AG04450 (cell line): Measurements from ENCODE around the gene PLEKHG3. TPM values are rescaled to one million over a fixed set of nuclear protein-coding genes. Genes with fewer than 3 reads are reported as not detected.
"Not testable (repeated sequence)": the region's sequence is repeated elsewhere in the genome, so short reads cannot be mapped to it uniquely, and the experiment has no call there.

ENCODE experiments used
- CTCF ChIA-PET: fragments of 300-600, 350-600 bp; formaldehyde crosslinking; extraction: SDS; loops from one replicate; lab custom pipeline; 2022; ENCODE audit warnings: antibody characterized with exemption, inconsistent platforms; lab: Charles Lee
- POLR2A ChIA-PET: fragments of 350-600 bp; formaldehyde crosslinking; extraction: SDS; loops from one replicate; lab custom pipeline; 2021; ENCODE audit warnings: antibody characterized with exemption, inconsistent platforms; lab: Yijun Ruan, JAX
- DNase-seq: peaks from one replicate; pipeline ENCODE4 v3.0.0-alpha.2; 2011; ENCODE audit warnings: low read depth, low spot score
- H3K27ac ChIP-seq: one replicate; pipeline ENCODE4 v1.5.1; 2012; ENCODE audit warnings: low read depth, low read length, control low read depth
- H3K27me3 ChIP-seq: one replicate; pipeline ENCODE4 v1.6.0; 2012; ENCODE audit warnings: low read length; ENCODE audit not compliant: control insufficient read depth, insufficient read depth
- H3K4me3 ChIP-seq: 2 replicates; pipeline ENCODE4 v1.5.1; 2011; ENCODE audit warnings: mild to moderate bottlenecking, low read depth, low read length, control low read depth
- H3K9me3 ChIP-seq: 2 replicates; pipeline ENCODE4 v1.5.1; 2012; ENCODE audit warnings: low read length; ENCODE audit not compliant: control insufficient read depth, insufficient read depth
- polyA minus RNA-seq: library from RNA; depleted of rRNA, polyadenylated mRNA; stranded (reverse); fragments of >200 nt; gene quantifications from 2 replicates; pipeline ENCODE4 v1.2.3, GENCODE V29; 2011; rRNA and poly(A)+ RNA removed
- polyA plus RNA-seq: library from polyadenylated mRNA; depleted of rRNA; stranded (reverse); fragments of >200 nt; gene quantifications from 2 replicates; pipeline ENCODE4 v1.2.3, GENCODE V29; 2011; rRNA removed
- TF ChIP-seq, protein P1 (sequence below): IDR thresholded peaks from 2 replicates; pipeline ENCODE4 v1.5.1; 2011; ENCODE audit warnings: low read depth, low read length, control low read depth, inconsistent platforms

Gene PLEKHG3
- polyA plus RNA-seq, result 6.4 and 6.6 TPM in 2 replicates
- 8.1 and 12.0 TPM in 2 replicates for polyA minus RNA-seq

DNA sequence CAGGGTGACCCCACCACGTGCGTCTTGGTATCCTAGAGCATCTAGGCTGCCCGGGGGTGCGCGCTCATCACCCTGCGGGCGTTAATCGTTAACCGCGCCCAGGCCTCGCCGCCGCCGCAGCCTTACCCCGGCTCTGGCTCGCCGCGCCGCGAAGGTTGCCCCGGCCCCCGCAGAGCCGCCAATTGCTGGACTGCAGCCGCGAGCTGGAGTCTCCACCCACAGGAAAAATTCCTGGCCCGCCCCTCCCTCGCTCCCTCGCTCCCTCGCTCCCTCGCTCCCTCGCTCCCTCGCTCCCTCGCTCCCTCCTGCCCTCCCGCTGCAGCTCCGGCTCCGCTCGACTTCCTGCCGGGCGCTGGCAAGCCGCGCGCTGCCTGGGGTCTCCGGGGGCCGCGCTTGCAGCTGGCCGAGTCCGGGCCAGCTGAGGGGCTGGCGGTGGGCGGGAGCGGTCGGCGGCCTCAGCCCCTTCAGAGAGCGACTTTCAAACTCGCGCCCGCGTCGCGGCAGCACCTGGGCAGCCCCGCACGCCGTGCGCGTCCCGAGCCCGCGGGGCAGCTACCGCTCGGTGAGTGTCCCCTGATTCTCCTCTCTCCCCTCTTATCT lies at the start of gene PLEKHG3:
Gene PLEKHG3, plus strand, starts transcription at position 282 of the 600 bp plus-strand sequence. CDS start 23,208 bp downstream, outside the sequence.
- CTCF ChIA-PET, result interaction anchor here (0.5 to 0.8 kb wide), 3 partner anchors 9 to 361 kb away, joined by 3 to 5 read pairs (median 3); no protein-coding TSS in a partner anchor
- DNase-seq, result peak; percentile 26
- TF ChIP-seq, protein P1, sequence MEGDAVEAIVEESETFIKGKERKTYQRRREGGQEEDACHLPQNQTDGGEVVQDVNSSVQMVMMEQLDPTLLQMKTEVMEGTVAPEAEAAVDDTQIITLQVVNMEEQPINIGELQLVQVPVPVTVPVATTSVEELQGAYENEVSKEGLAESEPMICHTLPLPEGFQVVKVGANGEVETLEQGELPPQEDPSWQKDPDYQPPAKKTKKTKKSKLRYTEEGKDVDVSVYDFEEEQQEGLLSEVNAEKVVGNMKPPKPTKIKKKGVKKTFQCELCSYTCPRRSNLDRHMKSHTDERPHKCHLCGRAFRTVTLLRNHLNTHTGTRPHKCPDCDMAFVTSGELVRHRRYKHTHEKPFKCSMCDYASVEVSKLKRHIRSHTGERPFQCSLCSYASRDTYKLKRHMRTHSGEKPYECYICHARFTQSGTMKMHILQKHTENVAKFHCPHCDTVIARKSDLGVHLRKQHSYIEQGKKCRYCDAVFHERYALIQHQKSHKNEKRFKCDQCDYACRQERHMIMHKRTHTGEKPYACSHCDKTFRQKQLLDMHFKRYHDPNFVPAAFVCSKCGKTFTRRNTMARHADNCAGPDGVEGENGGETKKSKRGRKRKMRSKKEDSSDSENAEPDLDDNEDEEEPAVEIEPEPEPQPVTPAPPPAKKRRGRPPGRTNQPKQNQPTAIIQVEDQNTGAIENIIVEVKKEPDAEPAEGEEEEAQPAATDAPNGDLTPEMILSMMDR, result no peak

DNA sequence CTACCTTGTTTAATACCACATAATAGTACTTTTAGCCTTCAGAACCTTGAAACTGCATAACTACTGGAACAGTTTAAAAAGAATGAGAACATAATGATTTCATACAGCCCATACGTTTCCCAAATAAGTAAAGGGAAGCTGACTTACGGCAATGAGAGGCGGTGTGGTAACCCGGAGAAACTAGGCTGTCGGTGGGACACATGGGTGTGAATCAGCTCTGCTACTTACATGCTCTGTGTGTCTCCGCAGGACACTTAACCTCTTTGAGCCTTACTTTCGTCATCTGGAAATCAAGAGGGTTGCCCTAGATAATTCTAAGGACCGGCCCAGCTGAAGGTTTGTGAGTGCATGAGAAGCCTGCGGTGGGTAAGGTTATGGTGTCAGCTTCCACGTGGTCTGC lies 49.3 kb upstream of the PLEKHG3 start:
- no peak for DNase-seq
- H3K4me3 ChIP-seq, result no peak overlapping the region
- ChIA-PET POLR2A (interaction anchor here (0.5 to 1.7 kb wide), 5 partner anchors 9 to 114 kb away, joined by 3 to 17 read pairs (median 4); partner anchors contain the start of gene HSPA2), CTCF (interaction anchor here (1.1 to 1.5 kb wide), 4 partner anchors 17 to 168 kb away, joined by 3 to 6 read pairs (median 4); partner anchors contain the start of gene HSPA2)
- H3K9me3 ChIP-seq, result peaks cover 3% of the 10 kb centered on the region; the same call in 1 of the 2 replicates
- TF ChIP-seq, protein P1, result no peak
- H3K27ac ChIP-seq, result peak overlapping the region; percentile 65
- peaks cover 2% of the 10 kb centered on the region for H3K27me3 ChIP-seq

More for the DNA sequence above, at the start of gene PLEKHG3:
- H3K27ac ChIP-seq, result no peak within 1 kb of the TSS
- H3K4me3 ChIP-seq, result peak within 1 kb of the TSS; percentile 77
- H3K9me3 ChIP-seq, result no peaks in the 10 kb centered on the region; the same call in 1 of the 2 replicates
- POLR2A ChIA-PET, result interaction anchor here (0.6 to 1.6 kb wide), 6 partner anchors 9 to 200 kb away, joined by 3 to 12 read pairs (median 6); no protein-coding TSS in a partner anchor
- H3K27me3 ChIP-seq, result peaks cover 34% of the 10 kb centered on the region

DNA sequence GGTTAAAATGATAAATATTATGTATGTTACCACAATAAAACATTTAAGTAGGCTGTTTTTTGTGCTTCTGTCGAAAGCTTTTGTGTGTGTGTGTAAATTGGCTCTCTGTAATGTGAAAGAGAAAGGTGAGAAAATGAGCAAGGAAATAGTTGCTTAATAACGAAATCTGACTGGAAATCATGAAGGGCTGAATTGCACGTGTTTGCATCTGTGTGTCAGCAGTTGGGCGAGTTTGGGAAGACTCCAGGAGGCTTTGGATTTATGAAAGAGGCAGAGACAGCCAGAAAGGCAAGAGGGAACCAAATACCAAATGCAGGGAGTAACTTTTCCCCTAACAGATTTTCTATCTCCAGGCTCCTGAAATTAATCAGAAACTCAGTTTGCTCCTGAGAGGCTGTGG lies 47.2 kb upstream of the PLEKHG3 start:
- Histone ChIP-seq H3K9me3 (peaks cover 3% of the 10 kb centered on the region; the same call in 1 of the 2 replicates), H3K27ac (no peak overlapping the region), H3K4me3 (no peak overlapping the region), H3K27me3 (no peaks in the 10 kb centered on the region)
- peak; percentile 23 for DNase-seq
- TF ChIP-seq, protein P1, result no peak
- ChIA-PET CTCF (no interaction called here), POLR2A (no interaction called here)

DNA sequence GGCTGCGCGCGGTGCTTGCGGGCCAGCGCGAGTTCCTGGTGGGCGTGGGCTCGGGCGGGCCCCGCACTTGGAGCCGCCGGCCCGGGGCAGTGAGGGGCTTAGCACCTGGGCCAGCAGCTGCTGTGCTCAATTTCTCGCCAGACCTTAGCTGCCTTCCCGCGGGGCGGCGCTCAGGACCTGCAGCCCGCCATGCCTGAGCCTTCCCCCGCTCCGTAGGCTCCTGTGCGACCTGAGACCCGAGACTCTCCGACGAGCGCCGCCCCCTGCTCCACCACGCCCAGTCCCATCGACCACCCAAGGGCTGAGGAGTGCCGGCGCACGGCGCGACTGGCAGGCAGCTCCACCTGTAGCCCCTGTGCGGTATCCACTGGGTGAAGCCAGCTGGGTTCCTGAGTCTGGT lies 46.0 kb upstream of the PLEKHG3 start:
- Histone ChIP-seq H3K4me3 (no peak overlapping the region), H3K9me3 (peaks cover 3% of the 10 kb centered on the region; the same call in 1 of the 2 replicates), H3K27ac (no peak overlapping the region), H3K27me3 (no peaks in the 10 kb centered on the region)
- ChIA-PET POLR2A (interaction anchor here (1.5 kb wide), 1 partner anchor 153 kb away, joined by 4 read pairs; the partner anchor contains the start of gene ZBTB1), CTCF (no interaction called here)
- no peak for DNase-seq
- TF ChIP-seq, protein P1, result no peak

DNA sequence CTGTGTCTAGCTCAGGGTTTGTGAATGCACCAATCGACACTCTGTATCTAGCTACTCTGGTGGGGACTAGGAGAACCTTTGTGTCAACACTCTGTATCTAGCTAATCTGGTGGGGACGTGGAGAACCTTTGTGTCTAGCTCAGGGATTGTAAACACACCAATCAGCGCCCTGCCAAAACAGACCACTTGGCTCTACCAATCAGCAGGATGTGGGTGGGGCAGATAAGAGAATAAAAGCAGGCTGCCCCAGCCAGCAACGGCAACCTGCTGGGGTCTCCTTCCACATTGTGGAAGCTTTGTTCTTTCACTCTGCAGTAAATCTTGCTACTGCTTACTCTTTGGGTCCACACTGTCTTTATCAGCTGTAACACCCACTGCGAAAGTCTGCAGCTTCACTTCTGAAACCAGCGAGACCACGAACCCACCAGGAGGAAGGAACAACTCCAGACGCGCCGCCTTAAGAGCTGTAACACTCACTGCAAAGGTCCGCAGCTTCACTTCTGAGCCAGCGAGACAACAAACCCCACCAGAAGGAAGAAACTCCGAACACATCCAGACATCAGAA lies 45.4 kb upstream of the PLEKHG3 start:
- H3K9me3 ChIP-seq, H3K4me3 ChIP-seq, H3K27me3 ChIP-seq, DNase-seq, CTCF ChIA-PET, H3K27ac ChIP-seq: not testable (repeated sequence)
- POLR2A ChIA-PET, result interaction anchor here (1.5 kb wide), 1 partner anchor 154 kb away, joined by 4 read pairs; the partner anchor contains the start of gene ZBTB1
